ENCODE results near the gene LIMK1.
"Not testable (repeated sequence)": the region's sequence is repeated elsewhere in the genome, so short reads cannot be mapped to it uniquely, and the experiment has no call there.

LIMK1 gene

GRCh38 chr7:74126220-74126880, 42.7 kb downstream of the LIMK1 start:
- DNase-seq, result no peak

- no peak for DNase-seq
Measured at GRCh38 chr7:74129887-74130286, 46.3 kb downstream of the LIMK1 start.

- no peak for DNase-seq
Measured at GRCh38 chr7:74130518-74130917, 46.9 kb downstream of the LIMK1 start.

DNA sequence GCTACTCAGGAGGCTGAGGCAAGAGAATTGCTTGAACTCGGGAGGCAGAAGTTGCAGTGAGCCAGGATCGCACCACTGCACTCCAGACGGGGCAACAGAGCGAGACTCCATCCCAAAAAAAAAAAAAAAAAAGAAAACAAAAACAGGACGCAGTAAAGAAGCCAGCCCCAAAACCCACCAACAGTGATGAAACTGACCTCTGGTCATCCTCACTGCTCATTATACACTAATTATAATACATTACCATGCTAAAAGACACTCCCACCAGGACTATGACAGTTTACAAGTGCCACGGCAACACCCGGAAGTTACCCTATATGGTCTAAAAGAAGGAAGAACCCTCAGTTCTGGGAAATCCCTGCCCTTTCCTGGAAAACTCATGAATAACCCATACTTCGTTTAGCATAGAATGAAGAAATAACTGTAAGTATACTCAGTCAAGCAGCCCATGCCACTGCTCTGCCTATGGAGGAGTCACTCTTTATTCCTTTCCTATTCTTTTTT, 50.6 kb downstream of the LIMK1 start:
- DNase-seq, result peak in 1 of 2 donors; percentile 6

DNA sequence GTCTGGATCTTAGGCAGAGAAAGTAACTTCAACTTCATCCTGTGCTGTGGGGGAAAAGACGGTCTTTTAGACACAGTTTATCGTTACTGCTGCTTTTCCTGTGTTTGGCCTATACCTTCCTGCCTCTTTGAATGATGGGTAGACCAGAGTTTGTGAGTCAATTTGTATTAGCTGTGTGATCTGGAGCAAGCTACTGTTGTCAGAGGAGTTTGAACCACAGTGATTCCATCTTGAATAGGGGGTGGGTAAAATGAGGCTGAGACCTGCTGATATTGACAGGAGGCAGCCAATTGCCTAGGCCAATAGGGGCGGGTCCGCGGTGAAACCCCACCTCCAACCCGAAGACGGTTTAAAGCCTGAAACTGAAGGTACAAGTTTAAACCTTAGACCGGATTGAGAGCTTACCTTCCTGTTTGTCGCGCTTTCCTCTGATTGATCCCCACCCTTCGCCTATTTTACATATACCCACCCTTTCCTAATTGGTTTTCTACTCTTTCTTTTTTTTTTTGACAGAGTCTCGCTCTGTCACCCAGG, 54.8 kb downstream of the LIMK1 start:
- DNase-seq, result no peak

DNA sequence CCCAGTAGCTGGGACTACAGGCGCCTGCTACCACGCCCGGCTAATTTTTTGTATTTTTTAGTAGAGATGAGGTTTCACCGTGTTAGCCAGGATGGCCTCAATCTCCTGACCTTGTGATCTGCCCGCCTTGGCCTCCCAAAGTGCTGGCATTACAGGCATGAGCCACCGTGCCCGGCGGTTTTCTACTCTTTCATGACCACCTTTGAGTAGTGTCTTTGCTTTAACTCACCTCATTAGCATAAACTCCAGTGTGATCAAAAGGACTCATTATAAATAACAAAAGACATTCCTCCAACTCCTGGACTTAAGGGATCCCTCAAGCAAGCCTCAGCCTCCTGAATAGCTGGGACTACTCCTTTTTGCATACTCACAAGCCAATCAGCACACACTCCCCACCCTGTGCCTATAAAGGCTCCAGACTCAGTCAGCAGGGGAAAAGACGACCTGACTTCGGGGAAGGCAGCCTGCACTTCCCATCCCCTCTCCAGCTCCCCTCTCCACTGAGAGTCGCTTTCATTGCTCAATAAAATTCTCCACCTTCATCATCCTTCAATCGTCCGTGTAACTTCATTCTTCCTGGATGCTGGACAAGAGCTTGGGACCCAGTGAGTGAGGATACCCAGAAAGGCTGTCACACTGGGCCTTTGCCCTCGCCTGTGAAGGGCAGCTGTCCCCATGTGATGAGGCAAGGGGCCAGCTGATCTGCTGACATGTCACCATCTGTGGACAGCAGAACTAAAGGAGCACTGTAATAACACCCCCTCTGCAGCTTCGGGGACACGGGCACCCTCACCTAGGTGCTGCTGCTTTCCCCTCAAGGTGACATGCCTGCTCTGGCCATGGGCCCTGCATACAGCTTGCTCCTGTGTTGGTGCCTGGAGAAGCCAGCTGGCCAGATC, 55.6 kb downstream of the LIMK1 start:
- DNase-seq, result no peak

DNA sequence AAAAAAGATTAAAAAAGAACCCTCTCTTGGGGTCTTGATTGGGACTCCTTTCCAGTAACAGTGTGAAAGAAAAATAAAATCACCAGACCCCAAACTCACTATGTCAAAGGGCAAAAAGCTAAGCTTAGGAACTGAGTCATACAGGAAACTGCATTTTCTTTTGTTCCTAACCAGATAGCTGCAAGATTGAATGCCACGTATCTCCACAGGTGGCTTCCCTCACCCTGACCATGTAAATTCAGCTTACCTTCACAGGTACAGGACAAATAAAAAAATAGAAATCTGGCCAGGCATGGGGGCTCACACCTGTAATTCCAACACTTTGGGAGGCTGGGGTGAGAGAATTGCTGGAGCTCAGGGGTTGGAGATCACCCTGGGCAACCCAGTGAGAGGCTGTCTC, 58.1 kb downstream of the LIMK1 start:
- DNase-seq, result no peak

- no peak for DNase-seq
Measured at GRCh38 chr7:74143383-74143782, 59.8 kb downstream of the LIMK1 start.

- no peak for DNase-seq
Measured at GRCh38 chr7:74148491-74148890, 64.9 kb downstream of the LIMK1 start.

- DNase-seq, result no peak
Measured at GRCh38 chr7:74149071-74149470, 65.5 kb downstream of the LIMK1 start.

DNA sequence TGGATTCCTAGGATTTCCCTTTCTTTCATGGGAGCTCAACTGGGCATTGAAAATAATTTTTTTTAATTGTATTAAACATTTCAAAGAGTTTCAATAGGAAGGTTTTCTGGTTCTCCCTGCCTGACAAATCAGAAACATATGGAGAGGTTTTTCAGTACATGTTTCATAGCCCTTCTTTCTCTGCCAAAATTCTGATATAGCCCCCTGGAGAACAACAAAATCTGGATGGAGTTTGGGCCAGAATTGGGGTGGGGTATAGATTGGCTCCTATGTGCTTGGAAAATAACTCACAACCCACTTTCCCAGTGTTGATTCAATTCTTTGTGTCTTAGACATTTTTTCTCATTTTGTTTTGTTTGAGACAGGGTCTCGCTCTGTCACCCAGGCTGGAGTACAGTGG, 66.0 kb downstream of the LIMK1 start:
- no peak for DNase-seq

- DNase-seq, result no peak
Measured at GRCh38 chr7:74153736-74154135, 70.1 kb downstream of the LIMK1 start.

GRCh38 chr7:74155810-74156395, 72.3 kb downstream of the LIMK1 start:
- no peak for DNase-seq

DNA sequence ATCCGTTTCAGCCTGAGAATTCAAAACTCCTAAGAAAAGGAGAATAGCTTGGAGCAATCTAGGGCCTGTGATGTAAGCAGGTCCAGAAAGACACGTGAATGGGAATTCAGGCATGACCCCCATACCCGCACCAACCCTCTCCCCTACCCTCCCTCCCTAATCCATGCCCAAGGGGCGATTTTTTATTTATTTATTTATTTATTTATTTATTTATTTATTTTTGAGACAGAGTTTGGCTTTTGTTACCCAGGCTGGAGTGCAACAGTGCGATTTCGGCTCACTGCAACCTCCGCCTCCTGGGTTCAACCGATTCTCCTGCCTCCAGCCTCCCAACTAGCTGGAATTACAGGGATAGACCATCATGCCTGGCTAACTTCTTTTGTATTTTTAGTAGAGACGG, 74.0 kb downstream of the LIMK1 start:
- no peak for DNase-seq

DNA sequence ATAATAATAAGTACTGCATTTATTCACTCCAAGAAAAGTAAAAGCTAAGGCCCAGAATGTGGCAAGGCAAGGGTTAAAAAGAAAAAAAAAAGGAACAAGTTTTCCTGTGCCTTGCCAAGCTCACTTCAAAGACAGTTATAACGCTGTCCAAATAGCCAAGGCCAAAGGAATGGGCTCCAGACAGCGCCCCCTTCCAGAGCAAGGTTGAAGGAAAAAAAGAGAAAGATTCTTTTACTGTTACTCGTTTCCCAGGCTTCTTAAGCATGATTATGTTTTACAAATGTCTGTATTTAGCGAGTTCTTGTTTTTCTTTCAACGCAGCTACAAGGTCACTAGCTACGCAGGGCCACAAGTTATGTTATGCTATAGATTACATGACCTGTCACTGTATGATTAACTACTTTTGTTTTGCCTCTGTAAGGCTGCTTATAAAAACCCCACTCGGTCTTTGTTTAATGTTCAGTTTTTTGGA, 81.4 kb downstream of the LIMK1 start:
- no peak for DNase-seq

- no peak for DNase-seq
Measured at GRCh38 chr7:74165867-74166593, 82.4 kb downstream of the LIMK1 start.

DNA sequence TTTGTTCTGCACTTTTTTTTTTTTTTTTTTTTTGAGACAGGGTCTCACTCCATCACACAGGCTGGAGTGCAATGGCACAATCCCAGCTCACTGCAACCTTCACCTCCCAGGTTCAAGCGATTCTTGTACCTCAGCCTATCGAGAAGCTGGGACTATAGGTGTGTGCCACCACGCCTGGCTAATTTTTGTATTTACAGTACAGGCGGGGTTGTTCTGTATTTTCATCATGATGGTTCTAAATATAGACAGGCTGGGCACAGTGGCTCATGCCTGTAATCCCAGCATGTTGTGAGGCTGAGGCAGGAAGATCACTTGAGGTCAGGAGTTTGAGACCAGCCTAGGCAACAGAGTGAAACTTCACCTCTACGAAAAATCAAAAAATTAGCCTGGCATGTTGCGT, 83.7 kb downstream of the LIMK1 start:
- not testable (repeated sequence) for DNase-seq
